Measurements from ENCODE around the gene HRH1. TPM values are rescaled to one million over a fixed set of nuclear protein-coding genes. Genes with fewer than 3 reads are reported as not detected.

HRH1 gene
- total and polyA plus RNA-seq, 2 experiments from 2014 or later, result not detected

DNA sequence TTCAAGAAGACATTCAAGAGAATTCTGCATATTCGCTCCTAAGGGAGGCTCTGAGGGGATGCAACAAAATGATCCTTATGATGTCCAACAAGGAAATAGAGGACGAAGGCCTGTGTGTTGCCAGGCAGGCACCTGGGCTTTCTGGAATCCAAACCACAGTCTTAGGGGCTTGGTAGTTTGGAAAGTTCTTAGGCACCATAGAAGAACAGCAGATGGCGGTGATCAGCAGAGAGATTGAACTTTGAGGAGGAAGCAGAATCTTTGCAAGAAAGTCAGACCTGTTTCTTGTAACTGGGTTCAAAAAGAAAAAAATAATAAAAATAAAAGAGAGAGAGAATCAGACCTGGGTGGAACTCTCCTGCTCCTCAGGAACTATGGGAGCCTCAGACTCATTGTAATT is 106.2 kb downstream of the HRH1 start:
- H3K27me3 Mint-ChIP-seq (ENCODE audit: insufficient read depth, low read depth, poor library complexity), result peaks cover 6% of the 10 kb centered on the region
- H3K4me3 Mint-ChIP-seq, result no peak overlapping the region
- no peak overlapping the region for H3K27ac Mint-ChIP-seq
- no peaks in the 10 kb centered on the region for H4K20me1 ChIP-seq (replicated peaks; ENCODE audit: insufficient read depth)
- DNase-seq (ENCODE audit: low spot score) (no peak), ATAC-seq (no peak)
- H3K27ac ChIP-seq (ENCODE audit: low read depth), result no peak overlapping the region
- H3K36me3 ChIP-seq (ENCODE audit: insufficient read depth), result no peaks in the 10 kb centered on the region
- H3K4me1 ChIP-seq (ENCODE audit: insufficient read depth), result no peaks in the 10 kb centered on the region
- no peaks in the 10 kb centered on the region for H3K4me1 Mint-ChIP-seq
- no peaks in the 10 kb centered on the region for H3K79me2 ChIP-seq (replicated peaks; ENCODE audit: insufficient read depth)
- no peak overlapping the region for H3K4me3 ChIP-seq
- H3K27me3 ChIP-seq (ENCODE audit: insufficient read depth), result no peaks in the 10 kb centered on the region
- TF ChIP-seq NANOG (IDR thresholded peaks at IDR 0.05; ENCODE audit: borderline replicate concordance), result no peak
- TF ChIP-seq, protein P1, sequence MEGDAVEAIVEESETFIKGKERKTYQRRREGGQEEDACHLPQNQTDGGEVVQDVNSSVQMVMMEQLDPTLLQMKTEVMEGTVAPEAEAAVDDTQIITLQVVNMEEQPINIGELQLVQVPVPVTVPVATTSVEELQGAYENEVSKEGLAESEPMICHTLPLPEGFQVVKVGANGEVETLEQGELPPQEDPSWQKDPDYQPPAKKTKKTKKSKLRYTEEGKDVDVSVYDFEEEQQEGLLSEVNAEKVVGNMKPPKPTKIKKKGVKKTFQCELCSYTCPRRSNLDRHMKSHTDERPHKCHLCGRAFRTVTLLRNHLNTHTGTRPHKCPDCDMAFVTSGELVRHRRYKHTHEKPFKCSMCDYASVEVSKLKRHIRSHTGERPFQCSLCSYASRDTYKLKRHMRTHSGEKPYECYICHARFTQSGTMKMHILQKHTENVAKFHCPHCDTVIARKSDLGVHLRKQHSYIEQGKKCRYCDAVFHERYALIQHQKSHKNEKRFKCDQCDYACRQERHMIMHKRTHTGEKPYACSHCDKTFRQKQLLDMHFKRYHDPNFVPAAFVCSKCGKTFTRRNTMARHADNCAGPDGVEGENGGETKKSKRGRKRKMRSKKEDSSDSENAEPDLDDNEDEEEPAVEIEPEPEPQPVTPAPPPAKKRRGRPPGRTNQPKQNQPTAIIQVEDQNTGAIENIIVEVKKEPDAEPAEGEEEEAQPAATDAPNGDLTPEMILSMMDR (conservative IDR thresholded peaks at IDR 0.05; ENCODE audit: low read depth in 2 of 2), result 0 out of 4 replicates have a peak, but pooled peaks of 1 of the 2 experiments have one; percentile 7
- no peak overlapping the region for H3K4me2 ChIP-seq
- 0 out of 2 replicates have a peak, but pooled peaks cover 10% of the 10 kb centered on the region for H3K9me2 ChIP-seq (ENCODE audit: insufficient read depth)
- H2AFZ ChIP-seq, result no peak overlapping the region
- H3F3A ChIP-seq (replicated peaks; ENCODE audit: low read depth), result no peaks in the 10 kb centered on the region
- no peaks in the 10 kb centered on the region for H3K36me3 Mint-ChIP-seq (ENCODE audit: low read depth)
- H3K9me3 Mint-ChIP-seq, result no peaks in the 10 kb centered on the region

DNA sequence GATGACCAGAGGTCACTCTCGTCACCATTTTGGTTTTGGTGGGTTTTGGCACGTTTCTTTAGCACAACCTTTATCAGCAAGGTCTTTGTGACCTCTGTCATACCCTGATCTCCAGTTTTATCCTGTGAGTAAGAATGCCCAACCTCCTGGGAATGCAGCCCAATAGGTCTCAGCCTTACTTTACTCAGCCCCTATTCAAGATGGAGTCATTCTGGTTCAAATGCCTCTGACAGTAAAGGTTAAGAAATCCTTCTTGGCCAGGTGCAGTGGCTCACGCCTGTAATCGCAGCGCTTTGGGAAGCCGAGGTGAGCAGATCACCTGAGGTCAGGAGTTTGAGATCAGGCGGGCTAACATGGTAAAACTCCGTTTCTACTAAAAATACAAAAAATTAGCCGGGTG is 114.7 kb downstream of the HRH1 start:
- H3K27me3 Mint-ChIP-seq (ENCODE audit: insufficient read depth, low read depth, poor library complexity), result peaks cover 11% of the 10 kb centered on the region
- H3F3A ChIP-seq (replicated peaks; ENCODE audit: low read depth), result no peaks in the 10 kb centered on the region
- DNase-seq (ENCODE audit: low spot score) (no peak), ATAC-seq (no peak)
- H3K79me2 ChIP-seq (replicated peaks; ENCODE audit: insufficient read depth), result peaks cover 12% of the 10 kb centered on the region
- H4K20me1 ChIP-seq (replicated peaks; ENCODE audit: insufficient read depth), result no peaks in the 10 kb centered on the region
- no peaks in the 10 kb centered on the region for H3K9me3 Mint-ChIP-seq
- peaks cover 6% of the 10 kb centered on the region for H3K4me1 Mint-ChIP-seq
- no peak overlapping the region for H3K27ac ChIP-seq (ENCODE audit: low read depth)
- no peak overlapping the region for H3K4me3 ChIP-seq
- no peak overlapping the region for H3K27ac Mint-ChIP-seq
- H3K4me1 ChIP-seq (ENCODE audit: insufficient read depth), result peaks cover 7% of the 10 kb centered on the region
- H3K4me2 ChIP-seq, result no peak overlapping the region
- no peak overlapping the region for H3K4me3 Mint-ChIP-seq
- no peak overlapping the region for H2AFZ ChIP-seq
- no peaks in the 10 kb centered on the region for H3K36me3 ChIP-seq (ENCODE audit: insufficient read depth)
- H3K27me3 ChIP-seq (ENCODE audit: insufficient read depth), result no peaks in the 10 kb centered on the region
- H3K9me2 ChIP-seq (ENCODE audit: insufficient read depth), result no peaks in the 10 kb centered on the region
- H3K36me3 Mint-ChIP-seq (ENCODE audit: low read depth), result no peaks in the 10 kb centered on the region
- TF ChIP-seq POLR2AphosphoS5 (IDR thresholded peaks at IDR 0.05; ENCODE audit: low read depth) (no peak), ZNF114 (CRISPR knock-in tag; IDR thresholded peaks at IDR 0.05) (no peak), CREB1 (CRISPR knock-in tag; IDR thresholded peaks at IDR 0.05; ENCODE audit: low read depth) (no peak), NANOG (IDR thresholded peaks at IDR 0.05; ENCODE audit: borderline replicate concordance) (no peak), EZH2phosphoT487 (IDR thresholded peaks at IDR 0.05; ENCODE audit: unreplicated experiment) (no peak), EZH2 (IDR thresholded peaks at IDR 0.05; ENCODE audit: low read depth, unreplicated experiment) (no peak), ZNF331 (CRISPR knock-in tag; IDR thresholded peaks at IDR 0.05; ENCODE audit: low read depth) (no peak)
- TF ChIP-seq, protein P1 (conservative IDR thresholded peaks at IDR 0.05; ENCODE audit: low read depth in 2 of 2), result no peak
- TF ChIP-seq, protein P2, sequence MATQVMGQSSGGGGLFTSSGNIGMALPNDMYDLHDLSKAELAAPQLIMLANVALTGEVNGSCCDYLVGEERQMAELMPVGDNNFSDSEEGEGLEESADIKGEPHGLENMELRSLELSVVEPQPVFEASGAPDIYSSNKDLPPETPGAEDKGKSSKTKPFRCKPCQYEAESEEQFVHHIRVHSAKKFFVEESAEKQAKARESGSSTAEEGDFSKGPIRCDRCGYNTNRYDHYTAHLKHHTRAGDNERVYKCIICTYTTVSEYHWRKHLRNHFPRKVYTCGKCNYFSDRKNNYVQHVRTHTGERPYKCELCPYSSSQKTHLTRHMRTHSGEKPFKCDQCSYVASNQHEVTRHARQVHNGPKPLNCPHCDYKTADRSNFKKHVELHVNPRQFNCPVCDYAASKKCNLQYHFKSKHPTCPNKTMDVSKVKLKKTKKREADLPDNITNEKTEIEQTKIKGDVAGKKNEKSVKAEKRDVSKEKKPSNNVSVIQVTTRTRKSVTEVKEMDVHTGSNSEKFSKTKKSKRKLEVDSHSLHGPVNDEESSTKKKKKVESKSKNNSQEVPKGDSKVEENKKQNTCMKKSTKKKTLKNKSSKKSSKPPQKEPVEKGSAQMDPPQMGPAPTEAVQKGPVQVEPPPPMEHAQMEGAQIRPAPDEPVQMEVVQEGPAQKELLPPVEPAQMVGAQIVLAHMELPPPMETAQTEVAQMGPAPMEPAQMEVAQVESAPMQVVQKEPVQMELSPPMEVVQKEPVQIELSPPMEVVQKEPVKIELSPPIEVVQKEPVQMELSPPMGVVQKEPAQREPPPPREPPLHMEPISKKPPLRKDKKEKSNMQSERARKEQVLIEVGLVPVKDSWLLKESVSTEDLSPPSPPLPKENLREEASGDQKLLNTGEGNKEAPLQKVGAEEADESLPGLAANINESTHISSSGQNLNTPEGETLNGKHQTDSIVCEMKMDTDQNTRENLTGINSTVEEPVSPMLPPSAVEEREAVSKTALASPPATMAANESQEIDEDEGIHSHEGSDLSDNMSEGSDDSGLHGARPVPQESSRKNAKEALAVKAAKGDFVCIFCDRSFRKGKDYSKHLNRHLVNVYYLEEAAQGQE (IDR thresholded peaks at IDR 0.05; ENCODE audit: unreplicated experiment), result no peak
- TF ChIP-seq, protein P3, sequence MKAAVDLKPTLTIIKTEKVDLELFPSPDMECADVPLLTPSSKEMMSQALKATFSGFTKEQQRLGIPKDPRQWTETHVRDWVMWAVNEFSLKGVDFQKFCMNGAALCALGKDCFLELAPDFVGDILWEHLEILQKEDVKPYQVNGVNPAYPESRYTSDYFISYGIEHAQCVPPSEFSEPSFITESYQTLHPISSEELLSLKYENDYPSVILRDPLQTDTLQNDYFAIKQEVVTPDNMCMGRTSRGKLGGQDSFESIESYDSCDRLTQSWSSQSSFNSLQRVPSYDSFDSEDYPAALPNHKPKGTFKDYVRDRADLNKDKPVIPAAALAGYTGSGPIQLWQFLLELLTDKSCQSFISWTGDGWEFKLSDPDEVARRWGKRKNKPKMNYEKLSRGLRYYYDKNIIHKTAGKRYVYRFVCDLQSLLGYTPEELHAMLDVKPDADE (IDR thresholded peaks at IDR 0.05), result no peak
